H1 (cell line): Measurements from ENCODE around the gene DSE. TPM values are rescaled to one million over a fixed set of nuclear protein-coding genes. Genes with fewer than 3 reads are reported as not detected.

Experiments used
- CHD2 ChIP-seq: IDR thresholded peaks from 2 replicates; pipeline ENCODE4 v1.6.1; 2012; ENCODE audit warnings: low read length, improper control_type of control experiment
- GABPA ChIP-seq: IDR thresholded peaks from 2 replicates; pipeline ENCODE4 v1.6.1; 2011; ENCODE audit warnings: mild to moderate bottlenecking, low read length, moderate library complexity, borderline replicate concordance; ENCODE audit not compliant: insufficient read depth
- NRF1 ChIP-seq: IDR thresholded peaks from 2 replicates; pipeline ENCODE4 v1.6.1; 2011; ENCODE audit warnings: mild to moderate bottlenecking, low read depth, low read length, improper control_type of control experiment
- SAP30 ChIP-seq: fragments of 300-600 bp; sonication (generic); IDR thresholded peaks from 2 replicates; pipeline ENCODE4 v1.7.1; 2012; ENCODE audit warnings: low read length, moderate library complexity, mild to moderate bottlenecking, inconsistent platforms; ENCODE audit not compliant: insufficient read depth, insufficient replicate concordance
- polyA plus RNA-seq, 7 experiments: library from polyadenylated mRNA; depleted of rRNA in 3 of 7; stranded (reverse) in 5 of 7; unstranded in 2 of 7; fragments of >200 nt in 5 of 7; fragments of 200-250 nt in 2 of 7; gene quantifications; 1 replicate in 5 of 7; 2 replicates in 1 of 7; 4 replicates in 1 of 7; pipeline versions ENCODE4 v1.2.1 to v1.2.3, GENCODE V29; 2011 to 2013; ENCODE audit warnings: missing spikeins in 2 of 7, mixed read lengths in 2 of 7
- total RNA-seq: library from RNA; stranded (reverse); fragmentation: NEBNext Ultra II Directional; extraction: Animal tissue kit (Norgen Biotek cat#: 25700); gene quantifications from 2 replicates; pipeline ENCODE4 v1.2.1, GENCODE V29; 2021
- TF ChIP-seq, protein P1 (sequence below): IDR thresholded peaks from 2 replicates; pipeline ENCODE4 v1.6.1; 2012; ENCODE audit warnings: low read length, inconsistent platforms

DSE gene
- total and polyA plus RNA-seq, 2 of the 8 experiments (the other 6 are each of a cell fraction or from before 2014, with no cell fraction given), result 32.5 to 94.4 TPM

GRCh38 chr6:116472706-116473105 lies 102.0 kb downstream of the DSE start (continued):
- TF ChIP-seq GABPA, result no peak
- no peak for TF ChIP-seq NRF1
- TF ChIP-seq, protein P1, sequence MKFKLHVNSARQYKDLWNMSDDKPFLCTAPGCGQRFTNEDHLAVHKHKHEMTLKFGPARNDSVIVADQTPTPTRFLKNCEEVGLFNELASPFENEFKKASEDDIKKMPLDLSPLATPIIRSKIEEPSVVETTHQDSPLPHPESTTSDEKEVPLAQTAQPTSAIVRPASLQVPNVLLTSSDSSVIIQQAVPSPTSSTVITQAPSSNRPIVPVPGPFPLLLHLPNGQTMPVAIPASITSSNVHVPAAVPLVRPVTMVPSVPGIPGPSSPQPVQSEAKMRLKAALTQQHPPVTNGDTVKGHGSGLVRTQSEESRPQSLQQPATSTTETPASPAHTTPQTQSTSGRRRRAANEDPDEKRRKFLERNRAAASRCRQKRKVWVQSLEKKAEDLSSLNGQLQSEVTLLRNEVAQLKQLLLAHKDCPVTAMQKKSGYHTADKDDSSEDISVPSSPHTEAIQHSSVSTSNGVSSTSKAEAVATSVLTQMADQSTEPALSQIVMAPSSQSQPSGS, result no peak
- no peak for TF ChIP-seq CHD2
- TF ChIP-seq SAP30, result no peak
